MCF 10A (cell line): ENCODE results near the gene LGALS3. TPM values are rescaled to one million over a fixed set of nuclear protein-coding genes. Genes with fewer than 3 reads are reported as not detected.

Experiments
- BruUV-seq: library from RNA; stranded (reverse); fragments of 400-500 nt; replicated peaks from 2 replicates; lab custom pipeline; 2021; lab: Mats Ljungman, UMichigan
- CTCF ChIA-PET: fragments of 300-600 bp; sonication (Branson Sonifier 250); formaldehyde crosslinking; extraction: SDS; loops from one replicate; lab custom pipeline; 2021; ENCODE audit warnings: antibody characterized with exemption, inconsistent platforms; lab: Yijun Ruan, JAX
- POLR2A ChIA-PET: fragments of 300-600, 350-650 bp; sonication (Branson Sonifier 250); formaldehyde crosslinking; extraction: SDS; loops from one replicate; lab custom pipeline; 2020; ENCODE audit warnings: antibody characterized with exemption, inconsistent platforms; lab: Yijun Ruan, JAX
- DNase-seq: peaks from one replicate; pipeline ENCODE4 v3.0.0-alpha.2; 2018; ENCODE audit not compliant: unreplicated experiment
- H3K27ac Mint-ChIP-seq: one replicate; pipeline ENCODE4 v1.8.0; 2022; ENCODE audit warnings: mild to moderate bottlenecking, low read depth, mixed read lengths; ENCODE audit not compliant: unreplicated experiment
- H3K27me3 Mint-ChIP-seq: one replicate; pipeline ENCODE4 v1.8.0; 2022; ENCODE audit warnings: mixed read lengths; ENCODE audit not compliant: insufficient read depth, unreplicated experiment
- H3K36me3 Mint-ChIP-seq: one replicate; pipeline ENCODE4 v1.8.0; 2022; ENCODE audit warnings: mild to moderate bottlenecking, moderate library complexity, mixed read lengths; ENCODE audit not compliant: insufficient read depth, unreplicated experiment
- H3K4me1 Mint-ChIP-seq: one replicate; pipeline ENCODE4 v1.8.0; 2022; ENCODE audit warnings: mixed read lengths; ENCODE audit not compliant: insufficient read depth, unreplicated experiment
- H3K4me3 Mint-ChIP-seq: one replicate; pipeline ENCODE4 v1.8.0; 2022; ENCODE audit warnings: mild to moderate bottlenecking, moderate library complexity, mixed read lengths; ENCODE audit not compliant: unreplicated experiment
- H3K9me3 Mint-ChIP-seq: one replicate; pipeline ENCODE4 v1.8.0; 2022; ENCODE audit warnings: mixed read lengths; ENCODE audit not compliant: unreplicated experiment
- intact Hi-C: fragments of 100-400 bp; cut with micrococcal nuclease; formaldehyde crosslinking; loops from 2 replicates; pipeline ENCODE4 v1.14.1; 2022
- total RNA-seq: library from RNA; stranded (reverse); gene quantifications from 2 replicates; pipeline ENCODE4 v1.2.3, GENCODE V29; 2022
- TF ChIP-seq, protein P1 (sequence below): fragments of 200-600 bp; IDR thresholded peaks from one replicate; pipeline ENCODE4 v1.8.0; 2022; ENCODE audit warnings: antibody characterized with exemption, mild to moderate bottlenecking; ENCODE audit not compliant: unreplicated experiment

LGALS3 gene
- total RNA-seq, 1 experiment from 2014 or later, result 154 TPM

DNA sequence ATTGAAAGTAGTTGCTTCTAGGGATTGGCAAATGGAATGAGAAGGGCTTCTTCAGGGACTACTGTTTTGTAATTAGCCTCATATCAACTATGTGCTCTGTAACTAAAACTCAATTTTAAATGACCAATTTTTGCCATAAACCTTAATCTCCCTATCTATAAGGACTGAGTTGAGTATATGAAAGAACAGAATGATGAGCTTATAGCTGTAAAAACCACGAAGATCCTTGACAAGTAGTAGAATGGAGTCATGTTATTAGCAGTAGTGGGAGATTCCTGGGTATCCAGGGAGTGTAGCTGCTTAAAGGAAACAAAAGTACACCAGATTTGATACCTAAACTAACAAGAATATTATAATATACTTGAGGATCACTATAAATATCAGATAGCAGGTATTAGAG is 28.0 kb downstream of the LGALS3 start:
- BruUV-seq, result no TSS peak
- peaks cover 13% of the 10 kb centered on the region for H3K36me3 Mint-ChIP-seq
- H3K9me3 Mint-ChIP-seq, result no peaks in the 10 kb centered on the region
- ChIA-PET CTCF (interaction anchor here (0.6 to 4.5 kb wide), 4 partner anchors 64 to 127 kb away, joined by 4 to 43 read pairs (median 9); partner anchors contain the start of gene MAPK1IP1L), POLR2A (interaction anchor here (0.8 to 5.1 kb wide), 8 partner anchors 10 to 105 kb away, joined by 3 to 44 read pairs (median 4); partner anchors contain the start of gene MAPK1IP1L)
- intact Hi-C loops, result no loop called here
- H3K4me1 Mint-ChIP-seq, result peaks cover 6% of the 10 kb centered on the region
- H3K27ac Mint-ChIP-seq, result no peak overlapping the region
- H3K27me3 Mint-ChIP-seq, result no peaks in the 10 kb centered on the region
- no peak for DNase-seq
- no peak overlapping the region for H3K4me3 Mint-ChIP-seq
- TF ChIP-seq, protein P1, sequence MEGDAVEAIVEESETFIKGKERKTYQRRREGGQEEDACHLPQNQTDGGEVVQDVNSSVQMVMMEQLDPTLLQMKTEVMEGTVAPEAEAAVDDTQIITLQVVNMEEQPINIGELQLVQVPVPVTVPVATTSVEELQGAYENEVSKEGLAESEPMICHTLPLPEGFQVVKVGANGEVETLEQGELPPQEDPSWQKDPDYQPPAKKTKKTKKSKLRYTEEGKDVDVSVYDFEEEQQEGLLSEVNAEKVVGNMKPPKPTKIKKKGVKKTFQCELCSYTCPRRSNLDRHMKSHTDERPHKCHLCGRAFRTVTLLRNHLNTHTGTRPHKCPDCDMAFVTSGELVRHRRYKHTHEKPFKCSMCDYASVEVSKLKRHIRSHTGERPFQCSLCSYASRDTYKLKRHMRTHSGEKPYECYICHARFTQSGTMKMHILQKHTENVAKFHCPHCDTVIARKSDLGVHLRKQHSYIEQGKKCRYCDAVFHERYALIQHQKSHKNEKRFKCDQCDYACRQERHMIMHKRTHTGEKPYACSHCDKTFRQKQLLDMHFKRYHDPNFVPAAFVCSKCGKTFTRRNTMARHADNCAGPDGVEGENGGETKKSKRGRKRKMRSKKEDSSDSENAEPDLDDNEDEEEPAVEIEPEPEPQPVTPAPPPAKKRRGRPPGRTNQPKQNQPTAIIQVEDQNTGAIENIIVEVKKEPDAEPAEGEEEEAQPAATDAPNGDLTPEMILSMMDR, result no peak

DNA sequence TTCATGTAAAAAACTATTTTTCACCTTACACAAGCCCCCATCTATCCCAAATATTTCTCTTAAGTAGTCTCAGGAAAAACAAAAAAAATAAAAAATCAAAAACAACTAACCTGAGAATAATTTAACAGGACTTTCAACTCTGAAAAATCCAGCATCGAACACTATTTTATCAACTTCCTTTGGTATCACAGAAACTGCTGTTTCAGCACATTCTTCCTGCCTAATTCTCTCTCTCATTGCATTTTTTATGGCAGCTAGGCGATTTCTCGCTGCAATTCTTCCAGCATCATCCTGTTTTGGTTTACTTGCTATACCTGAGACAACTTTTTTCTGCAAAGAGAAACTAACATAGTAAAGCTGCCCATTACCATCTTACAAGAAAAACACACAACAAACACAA is 29.4 kb downstream of the LGALS3 start:
- H3K4me3 Mint-ChIP-seq, result no peak overlapping the region
- peaks cover 6% of the 10 kb centered on the region for H3K4me1 Mint-ChIP-seq
- no peak for DNase-seq
- POLR2A ChIA-PET, result interaction anchor here (0.7 to 5.1 kb wide), 7 partner anchors 11 to 107 kb away, joined by 3 to 44 read pairs (median 4); partner anchors contain the start of gene MAPK1IP1L
- H3K27ac Mint-ChIP-seq, result no peak overlapping the region
- no peaks in the 10 kb centered on the region for H3K9me3 Mint-ChIP-seq
- intact Hi-C loops, result no loop called here
- CTCF ChIA-PET, result interaction anchor here (0.6 to 4.5 kb wide), 6 partner anchors 14 to 107 kb away, joined by 3 to 77 read pairs (median 9); partner anchors contain the start of gene MAPK1IP1L
- no TSS peak for BruUV-seq
- no peaks in the 10 kb centered on the region for H3K27me3 Mint-ChIP-seq
- peaks cover 13% of the 10 kb centered on the region for H3K36me3 Mint-ChIP-seq
- TF ChIP-seq, protein P1, result no peak

DNA sequence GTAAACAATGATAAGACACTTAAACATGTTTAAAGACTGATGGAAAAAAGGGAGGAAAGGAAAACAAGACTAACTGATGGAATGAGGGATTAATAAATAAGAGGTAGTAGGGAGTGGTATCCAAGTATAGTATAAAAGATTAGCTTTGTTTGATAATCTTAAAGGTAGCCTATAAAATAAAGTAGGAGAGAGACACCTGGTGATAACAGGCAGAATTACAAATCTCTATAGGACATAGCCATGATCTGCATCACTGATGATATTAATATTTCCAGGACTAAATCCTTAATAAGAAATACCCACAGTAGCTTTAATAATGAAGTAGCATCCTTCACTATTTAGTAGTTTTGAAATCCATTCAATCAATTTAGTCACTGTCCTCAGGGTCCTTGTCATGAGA is 31.9 kb downstream of the LGALS3 start:
- no TSS peak for BruUV-seq
- Mint-ChIP-seq H3K27me3 (no peaks in the 10 kb centered on the region), H3K4me1 (peaks cover 6% of the 10 kb centered on the region), H3K27ac (peak overlapping the region; percentile 14), H3K4me3 (no peak overlapping the region), H3K36me3 (peaks cover 13% of the 10 kb centered on the region), H3K9me3 (no peaks in the 10 kb centered on the region)
- intact Hi-C loops, result loop anchor here (1.0 to 10.0 kb wide), 3 partner anchors 72 to 596 kb away; partner anchors contain the start of gene SAMD4A
- ChIA-PET POLR2A (interaction anchor here (0.6 to 5.1 kb wide), 13 partner anchors 10 to 134 kb away, joined by 3 to 44 read pairs (median 4); partner anchors contain the start of genes LGALS3, MAPK1IP1L, SOCS4 and WDHD1), CTCF (interaction anchor here (0.5 to 4.5 kb wide), 23 partner anchors 10 to 875 kb away, joined by 3 to 77 read pairs (median 4); partner anchors contain the start of genes DLGAP5 and MAPK1IP1L)
- peak; percentile 37 for DNase-seq
- TF ChIP-seq, protein P1, result peak; percentile 46

DNA sequence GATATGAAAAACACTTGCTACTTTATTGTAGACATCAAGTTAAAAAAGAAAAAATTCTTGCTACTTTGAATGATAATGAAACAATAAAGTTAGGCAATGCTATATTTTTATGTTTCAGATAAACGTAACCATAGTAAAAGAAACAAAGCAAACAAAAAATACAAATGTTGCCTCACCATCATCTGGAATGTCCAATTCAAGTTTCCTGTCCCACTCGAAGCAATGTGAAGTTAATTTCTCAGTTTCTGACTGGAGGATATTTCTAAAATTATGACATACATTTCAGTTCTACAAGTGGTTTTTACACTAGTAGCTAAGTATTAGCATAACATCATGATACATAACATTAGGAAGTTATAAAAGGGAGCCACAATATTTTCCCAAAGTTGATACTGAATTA is 41.5 kb downstream of the LGALS3 start:
- Mint-ChIP-seq H3K9me3 (no peaks in the 10 kb centered on the region), H3K27me3 (no peaks in the 10 kb centered on the region), H3K4me3 (no peak overlapping the region), H3K36me3 (peaks cover 10% of the 10 kb centered on the region), H3K27ac (no peak overlapping the region), H3K4me1 (no peaks in the 10 kb centered on the region)
- CTCF ChIA-PET, result interaction anchor here (0.7 to 0.8 kb wide), 2 partner anchors 10 kb away, joined by 3 to 4 read pairs; no protein-coding TSS in a partner anchor
- POLR2A ChIA-PET, result interaction anchor here (0.8 to 1.8 kb wide), 3 partner anchors 9 to 119 kb away, joined by 3 to 6 read pairs (median 3); partner anchors contain the start of gene MAPK1IP1L
- no peak for DNase-seq
- no TSS peak for BruUV-seq
- TF ChIP-seq, protein P1, result no peak
- intact Hi-C loops, result no loop called here
